Activated CD4-positive, alpha-beta T cell treated with anti-CD3 and anti-CD28 coated beads for 48 hours (primary cell): ENCODE results near the gene TJP2.
A peak's percentile ranks its signal among the peaks of the same experiment; 100 is the strongest.

Experiments used
- DNase-seq: peaks from one replicate; pipeline ENCODE4 v3.0.0-alpha.2; 2020

Gene TJP2

DNA sequence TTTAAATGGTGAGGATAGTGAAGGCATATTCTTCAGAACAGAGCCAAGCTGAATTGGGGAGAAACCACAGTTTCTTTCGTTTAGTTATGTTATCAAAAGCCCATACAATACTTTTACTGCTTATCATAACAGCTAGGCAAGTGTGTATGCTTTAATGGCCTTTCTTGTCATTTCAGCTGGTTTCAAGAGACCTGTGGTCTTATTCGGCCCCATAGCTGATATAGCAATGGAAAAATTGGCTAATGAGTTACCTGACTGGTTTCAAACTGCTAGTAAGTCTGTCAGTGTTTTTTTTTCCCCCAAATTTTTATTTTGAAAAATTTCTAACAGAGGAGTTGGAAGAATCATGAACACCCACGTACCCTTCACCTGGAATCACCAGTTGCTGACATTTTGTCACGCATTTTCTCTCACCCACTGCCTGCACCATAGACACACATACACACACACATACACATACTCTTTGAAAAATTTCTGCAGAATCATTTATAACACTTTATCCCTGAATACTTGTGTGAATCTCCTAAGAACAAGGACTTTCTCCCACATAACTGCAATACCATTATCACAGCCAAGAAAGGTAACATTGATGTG is 63.7 kb downstream of the TJP2 start:
- DNase-seq: no peak

DNA sequence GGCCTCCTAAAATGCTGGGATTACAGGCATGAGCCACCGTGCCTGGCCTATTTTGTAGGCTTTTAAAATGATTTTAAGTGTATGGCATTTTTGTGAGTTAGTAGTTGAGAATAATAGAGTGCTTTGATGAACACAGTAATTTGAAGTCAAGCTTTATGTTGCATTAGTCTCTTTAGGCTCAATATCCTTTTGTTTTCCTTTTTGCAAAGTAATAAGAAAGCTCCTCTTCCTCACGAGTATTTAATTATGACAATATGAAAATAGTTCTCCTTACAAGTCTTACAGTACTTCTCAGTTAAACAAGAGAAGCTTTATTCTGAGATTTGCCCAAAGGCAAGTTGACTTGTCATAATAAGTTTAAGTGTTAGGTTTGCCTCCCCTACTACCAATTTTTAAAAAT is 69.0 kb downstream of the TJP2 start:
- DNase-seq: no peak

DNA sequence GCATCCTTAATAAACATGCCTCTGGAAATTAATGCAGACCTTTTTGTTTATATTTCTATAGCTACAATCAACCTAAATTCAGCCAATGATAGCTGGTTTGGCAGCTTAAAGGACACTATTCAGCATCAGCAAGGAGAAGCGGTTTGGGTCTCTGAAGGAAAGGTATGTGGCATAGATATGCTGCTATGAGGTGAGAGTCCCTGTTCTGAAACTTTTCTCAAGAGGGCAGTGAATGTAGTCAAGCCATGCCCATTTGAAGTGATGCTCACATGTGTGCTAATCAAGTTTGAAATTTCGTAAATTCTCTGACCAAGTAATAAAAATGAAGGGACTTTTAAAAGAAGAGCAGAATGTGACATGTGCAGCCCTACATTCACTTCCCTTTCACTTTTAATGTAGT is 72.6 kb downstream of the TJP2 start:
- no peak for DNase-seq

DNA sequence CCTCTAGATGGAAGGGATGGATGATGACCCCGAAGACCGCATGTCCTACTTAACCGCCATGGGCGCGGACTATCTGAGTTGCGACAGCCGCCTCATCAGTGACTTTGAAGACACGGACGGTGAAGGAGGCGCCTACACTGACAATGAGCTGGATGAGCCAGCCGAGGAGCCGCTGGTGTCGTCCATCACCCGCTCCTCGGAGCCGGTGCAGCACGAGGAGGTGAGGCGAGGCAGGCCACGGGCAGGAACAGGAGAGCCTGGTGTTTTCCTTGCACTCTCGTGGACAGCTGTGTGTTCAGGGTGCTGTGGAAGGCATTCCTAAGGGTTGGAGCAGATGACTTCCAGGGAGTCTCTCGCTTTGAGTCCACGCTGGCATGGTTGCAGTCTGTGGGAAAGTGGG is 73.9 kb downstream of the TJP2 start:
- no peak for DNase-seq

DNA sequence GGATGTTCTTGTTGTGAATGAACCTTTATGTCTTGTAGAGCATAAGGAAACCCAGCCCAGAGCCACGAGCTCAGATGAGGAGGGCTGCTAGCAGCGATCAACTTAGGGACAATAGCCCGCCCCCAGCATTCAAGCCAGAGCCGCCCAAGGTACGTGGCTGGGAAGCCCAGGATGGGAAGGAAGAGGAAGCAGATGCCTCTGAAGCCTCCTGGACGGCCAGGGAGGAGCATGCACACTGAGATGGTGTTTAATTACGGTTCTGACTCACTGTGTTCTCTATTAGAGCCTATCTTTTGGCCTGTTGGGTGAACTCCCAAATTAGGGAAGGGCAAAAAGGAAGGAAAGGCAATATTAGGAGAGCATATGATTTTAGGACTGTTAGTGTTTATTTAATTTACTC is 75.3 kb downstream of the TJP2 start:
- no peak for DNase-seq

DNA sequence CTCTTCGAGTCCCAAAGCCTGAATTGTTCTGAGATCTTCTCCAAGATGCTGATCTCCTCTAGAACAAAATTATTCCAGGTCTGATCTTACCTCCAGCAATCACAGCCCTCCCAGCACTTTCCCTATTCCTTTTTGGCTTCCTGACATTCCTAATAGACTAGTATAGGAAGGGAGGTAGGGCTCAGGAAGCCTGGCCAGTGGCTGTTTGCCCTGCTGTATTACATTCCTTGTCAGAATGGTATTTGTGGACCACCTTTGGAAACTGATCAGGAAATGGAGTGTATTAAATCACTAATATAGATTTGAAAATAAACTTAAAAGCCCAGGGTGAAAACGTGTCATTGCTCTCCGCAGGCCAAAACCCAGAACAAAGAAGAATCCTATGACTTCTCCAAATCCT is 76.6 kb downstream of the TJP2 start:
- no peak for DNase-seq

DNA sequence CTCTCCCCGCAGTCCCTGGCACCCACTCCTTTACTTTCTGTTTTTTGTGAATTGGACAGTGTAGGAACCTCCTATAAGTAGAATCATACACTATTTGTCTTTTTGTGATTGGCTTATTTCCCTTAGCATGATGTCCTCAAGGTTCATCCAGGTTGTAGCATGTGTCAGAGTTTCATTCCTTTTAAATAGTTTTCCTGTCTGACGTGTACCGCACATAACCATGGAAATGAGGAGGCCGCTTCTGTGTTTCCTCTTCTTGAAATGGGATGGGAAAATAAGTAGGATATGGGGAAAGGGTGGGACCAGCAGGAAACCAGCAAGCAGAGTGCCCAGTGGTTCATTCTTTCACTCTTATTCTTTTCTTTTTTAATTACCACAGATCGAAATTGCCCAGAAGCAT is 78.4 kb downstream of the TJP2 start:
- DNase-seq: no peak

DNA sequence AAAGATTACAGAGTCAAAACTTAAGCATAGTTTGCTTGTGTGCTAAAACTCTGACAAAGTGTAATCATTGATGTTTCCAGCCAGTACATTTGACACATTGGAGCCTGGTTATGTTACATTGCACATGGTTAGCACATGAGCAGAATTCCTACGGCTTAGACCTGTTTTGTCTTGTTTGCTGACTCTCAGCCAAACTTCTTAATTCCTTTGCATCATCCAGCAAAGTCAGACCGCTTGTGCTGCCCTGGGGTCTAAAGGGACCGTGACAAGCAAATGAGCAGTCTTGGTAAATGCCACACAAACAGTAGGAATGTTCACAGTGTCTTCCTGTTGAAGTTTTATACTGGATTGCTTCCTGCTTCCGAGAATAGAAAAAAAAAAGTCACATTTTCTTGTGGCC is 79.0 kb downstream of the TJP2 start:
- DNase-seq: no peak

DNA sequence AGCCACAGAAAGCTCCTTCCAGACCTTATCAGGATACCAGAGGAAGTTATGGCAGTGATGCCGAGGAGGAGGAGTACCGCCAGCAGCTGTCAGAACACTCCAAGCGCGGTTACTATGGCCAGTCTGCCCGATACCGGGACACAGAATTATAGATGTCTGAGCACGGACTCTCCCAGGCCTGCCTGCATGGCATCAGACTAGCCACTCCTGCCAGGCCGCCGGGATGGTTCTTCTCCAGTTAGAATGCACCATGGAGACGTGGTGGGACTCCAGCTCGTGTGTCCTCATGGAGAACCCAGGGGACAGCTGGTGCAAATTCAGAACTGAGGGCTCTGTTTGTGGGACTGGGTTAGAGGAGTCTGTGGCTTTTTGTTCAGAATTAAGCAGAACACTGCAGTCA is 80.1 kb downstream of the TJP2 start:
- DNase-seq: no peak

DNA sequence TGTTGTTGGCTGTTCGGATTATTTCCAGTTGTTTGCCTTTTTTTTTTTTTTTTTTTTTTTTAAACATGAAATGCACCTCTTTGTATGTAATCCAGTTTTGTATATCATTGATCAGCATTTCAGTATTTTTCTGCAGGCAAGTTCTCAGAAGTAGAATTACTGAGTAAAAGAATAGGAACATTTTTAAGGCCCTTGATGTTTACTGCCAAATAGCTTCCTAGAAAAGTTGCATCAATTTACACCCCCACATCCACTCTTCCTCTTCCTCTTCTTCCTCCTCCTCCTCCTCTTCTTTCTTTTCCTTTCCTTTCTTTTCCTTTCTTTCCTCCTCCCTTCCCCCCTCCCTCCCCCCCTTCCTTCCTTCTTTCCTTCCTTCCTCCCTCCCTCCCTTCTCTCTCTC is 81.5 kb downstream of the TJP2 start:
- DNase-seq: no peak

DNA sequence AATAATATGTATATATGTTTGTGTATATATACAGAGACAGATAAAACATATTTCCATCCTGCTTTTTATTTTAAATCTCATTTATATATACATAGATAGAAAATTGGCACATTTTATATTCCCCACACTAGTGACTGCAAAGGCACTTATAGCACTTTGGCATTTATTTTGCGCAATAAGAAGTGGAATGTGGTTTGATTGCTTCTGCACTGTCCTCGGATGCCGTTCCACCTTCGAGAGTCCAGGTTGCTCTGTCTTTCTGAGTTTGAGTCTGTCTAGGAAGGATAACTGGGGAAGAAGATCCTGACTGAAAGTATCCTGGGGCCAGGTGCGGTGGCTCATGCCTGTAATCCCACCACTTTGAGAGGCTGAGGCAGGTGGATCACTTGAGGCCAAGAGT is 84.5 kb downstream of the TJP2 start:
- no peak for DNase-seq

DNA sequence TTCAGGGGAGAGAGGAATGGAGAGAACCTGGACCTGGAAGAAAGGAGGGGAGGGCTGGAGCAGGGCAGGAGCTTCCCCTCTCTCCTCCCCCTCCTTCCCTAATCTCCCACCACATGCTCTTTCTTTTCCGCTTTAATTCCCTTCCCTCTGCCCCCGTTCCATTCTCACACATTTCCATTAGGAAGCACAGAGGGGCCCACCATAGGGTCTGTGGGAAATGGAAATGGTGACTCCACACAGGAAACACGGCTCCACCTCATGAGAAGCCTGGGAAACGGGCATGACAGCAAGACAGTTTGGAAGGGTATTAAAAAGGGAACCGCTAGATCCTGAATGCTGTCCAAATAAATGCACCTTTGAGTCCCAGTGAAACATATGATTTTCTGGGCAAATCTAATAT is 86.1 kb downstream of the TJP2 start:
- DNase-seq: no peak

DNA sequence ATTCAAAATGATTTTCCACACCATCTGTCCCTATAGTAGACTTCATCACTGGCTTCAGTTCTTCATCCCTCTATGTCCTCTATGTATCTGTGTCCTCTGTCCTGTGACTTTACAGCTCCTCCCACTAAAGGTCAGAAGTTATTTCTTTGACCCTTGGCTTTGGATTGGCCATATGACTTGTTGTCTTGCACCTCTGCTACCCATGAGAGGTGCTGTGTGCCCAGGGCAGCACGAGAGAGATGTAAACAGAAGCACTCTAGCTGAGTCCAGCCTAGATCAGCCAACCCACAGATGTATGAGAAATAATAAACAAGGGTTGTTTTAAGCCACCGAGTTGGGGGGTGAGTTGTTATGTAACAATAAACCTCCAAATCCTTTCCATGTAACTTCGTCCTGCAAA is 87.6 kb downstream of the TJP2 start:
- DNase-seq: no peak

DNA sequence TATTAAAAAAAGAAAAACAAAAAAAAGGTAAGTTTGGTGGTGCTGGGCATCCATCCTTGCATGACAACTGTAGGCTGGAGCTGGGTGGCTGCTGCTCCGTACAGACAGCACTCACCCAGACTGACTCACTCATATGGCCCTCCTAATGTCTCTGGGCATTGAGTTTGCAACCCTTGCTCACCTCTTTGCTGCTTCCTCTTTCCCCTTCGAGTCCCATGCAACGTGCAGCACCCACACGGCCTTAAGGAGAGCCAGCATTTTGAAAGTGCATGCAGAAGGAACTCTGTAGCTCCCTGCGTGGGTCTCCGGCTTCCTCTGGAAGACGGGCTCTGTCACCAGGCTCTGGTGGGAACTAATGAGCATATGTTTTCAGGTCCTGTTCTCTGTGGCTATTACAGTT is 90.4 kb downstream of the TJP2 start:
- DNase-seq: no peak

DNA sequence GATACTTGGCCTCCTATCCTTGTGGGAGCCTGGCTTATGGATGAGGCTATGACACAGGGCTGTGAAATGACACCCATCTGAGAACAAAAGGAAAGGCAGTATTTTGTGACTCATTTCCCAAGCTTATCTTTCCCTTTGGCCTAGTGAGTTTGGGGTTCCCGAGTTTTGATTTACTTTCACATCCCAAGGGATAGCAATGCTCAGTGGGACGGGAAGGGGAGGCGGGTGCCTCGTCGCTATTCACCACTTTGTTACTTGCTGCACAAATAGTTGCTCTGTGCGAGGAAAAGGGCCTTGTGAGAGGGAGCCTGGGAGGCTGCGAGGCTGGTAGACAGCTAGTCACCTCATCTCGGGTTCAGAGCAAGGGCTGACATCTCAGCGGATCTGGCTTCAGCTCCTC is 91.8 kb downstream of the TJP2 start:
- DNase-seq: no peak

DNA sequence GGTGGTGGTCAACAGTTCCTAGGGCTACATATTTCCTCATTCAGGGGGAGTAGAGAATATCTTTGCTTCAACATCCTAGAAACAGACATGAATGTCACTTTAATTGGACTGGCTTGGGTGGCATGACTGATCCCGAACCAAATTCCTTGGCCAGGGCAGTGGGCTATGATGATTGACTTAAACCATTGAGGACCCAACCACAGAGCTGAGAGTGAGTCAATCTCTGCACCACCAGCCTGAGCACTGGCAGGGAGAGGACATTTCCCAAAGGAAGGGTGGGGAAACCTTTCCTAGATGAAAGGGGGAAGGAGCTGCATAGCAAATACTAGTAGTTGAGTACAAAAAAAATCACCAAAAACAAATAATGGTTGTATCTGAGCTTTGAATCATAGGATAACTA is 98.1 kb downstream of the TJP2 start:
- no peak for DNase-seq

DNA sequence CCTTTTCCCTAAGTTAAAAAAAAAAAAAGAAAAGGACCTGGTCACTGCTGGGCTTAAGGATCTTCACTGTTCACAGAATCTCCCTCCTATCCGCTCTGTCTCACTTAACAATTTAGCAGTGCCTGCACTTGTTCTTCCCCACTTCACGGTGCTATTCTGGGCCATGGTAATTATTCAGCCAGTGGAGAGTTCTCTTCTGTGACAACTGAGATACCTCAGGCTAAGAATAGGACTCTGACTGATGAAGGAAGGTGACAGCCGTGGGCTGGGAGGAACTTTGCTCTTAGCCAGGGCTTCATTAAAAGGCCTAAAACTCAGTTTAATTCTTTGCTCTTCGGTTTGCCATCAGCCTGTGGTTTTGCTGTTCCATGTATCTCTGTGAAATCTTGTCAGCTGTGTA is 99.1 kb downstream of the TJP2 start:
- no peak for DNase-seq

DNA sequence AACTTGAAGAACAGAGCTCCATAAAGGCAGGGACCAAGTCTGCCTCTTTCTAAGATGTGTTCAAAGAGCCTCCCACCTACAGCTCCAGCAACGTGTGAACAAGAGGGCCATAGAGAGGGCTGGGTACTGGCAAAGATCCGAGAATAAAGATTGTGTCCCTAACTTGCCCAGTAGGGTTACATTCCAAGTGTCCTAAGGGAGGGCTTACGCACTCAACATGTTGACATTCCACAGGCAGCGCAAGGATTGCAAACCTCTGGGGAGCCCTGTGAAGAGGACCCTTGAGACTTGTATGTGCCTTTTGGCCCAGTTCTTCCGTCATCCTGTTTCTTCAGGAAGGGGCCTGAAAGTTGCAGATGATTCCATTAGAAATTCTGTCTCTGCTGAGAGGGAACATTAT is 102.7 kb downstream of the TJP2 start:
- no peak for DNase-seq

DNA sequence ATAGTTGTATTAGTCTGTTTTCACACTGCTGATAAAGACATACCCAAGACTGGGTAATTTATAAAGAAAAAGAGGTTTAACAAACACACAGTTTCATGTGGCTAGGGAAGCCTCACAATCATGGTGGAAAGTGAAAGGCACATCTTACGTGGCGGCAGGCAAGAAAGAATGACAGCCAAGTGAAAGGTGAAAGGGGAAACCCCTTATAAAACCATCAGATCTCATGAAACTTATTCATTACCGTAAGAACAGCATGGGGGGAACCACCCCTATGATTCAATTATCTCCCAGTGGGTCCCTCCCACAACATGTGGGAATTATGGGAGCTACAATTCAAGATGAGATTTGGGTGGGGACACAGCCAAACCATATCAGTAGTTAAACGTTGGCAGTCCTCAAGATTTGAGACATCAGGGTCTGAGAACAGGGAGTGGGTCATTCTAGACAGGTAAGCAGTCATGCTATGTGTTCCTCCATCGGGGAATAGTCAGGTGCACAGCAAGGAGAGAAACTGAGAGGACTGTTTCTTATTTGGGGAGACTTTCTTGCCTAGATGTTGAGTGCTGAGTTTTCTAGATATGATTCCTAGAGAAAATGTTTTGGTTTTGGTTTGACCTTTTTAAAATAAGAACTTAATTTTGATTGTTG is 105.1 kb downstream of the TJP2 start:
- DNase-seq: peak; percentile 49

DNA sequence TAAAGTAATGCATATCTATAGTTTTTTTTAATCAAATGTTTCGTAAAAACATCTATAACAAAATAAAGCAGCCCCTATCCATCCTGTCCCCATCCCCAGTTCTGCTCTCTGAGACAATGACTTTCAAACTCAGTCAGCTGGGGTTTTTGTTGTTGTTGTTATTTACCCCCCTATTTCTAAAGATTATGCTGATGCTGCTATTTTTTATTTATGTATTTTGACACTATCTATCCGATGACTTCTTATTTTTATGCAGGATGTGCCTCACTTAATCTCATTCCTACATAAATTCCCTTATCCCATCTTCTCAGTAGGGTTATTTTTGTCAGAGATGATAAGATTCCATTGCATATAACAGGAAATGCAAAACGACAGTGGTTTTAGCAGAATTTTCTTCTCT is 105.7 kb downstream of the TJP2 start:
- DNase-seq: no peak

DNA sequence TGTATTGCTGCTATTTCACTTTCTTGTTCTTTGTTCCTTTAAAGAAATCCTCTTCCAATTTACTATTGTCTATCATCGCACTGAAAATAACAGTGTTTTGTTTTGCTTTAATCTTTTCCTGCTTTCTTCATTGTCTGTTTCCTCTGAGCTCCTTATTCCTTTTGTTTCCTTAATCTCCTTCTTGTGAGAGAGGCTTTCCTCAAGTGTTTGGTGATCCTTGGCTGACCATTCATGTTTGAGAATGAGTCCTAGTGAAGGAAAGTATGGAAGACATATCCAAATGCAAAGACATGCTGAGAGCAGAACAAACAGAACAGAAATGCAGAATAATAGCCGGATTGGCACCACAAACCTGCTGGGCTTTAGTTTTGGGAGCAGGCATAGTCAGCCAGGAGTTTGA is 108.9 kb downstream of the TJP2 start:
- DNase-seq: no peak

DNA sequence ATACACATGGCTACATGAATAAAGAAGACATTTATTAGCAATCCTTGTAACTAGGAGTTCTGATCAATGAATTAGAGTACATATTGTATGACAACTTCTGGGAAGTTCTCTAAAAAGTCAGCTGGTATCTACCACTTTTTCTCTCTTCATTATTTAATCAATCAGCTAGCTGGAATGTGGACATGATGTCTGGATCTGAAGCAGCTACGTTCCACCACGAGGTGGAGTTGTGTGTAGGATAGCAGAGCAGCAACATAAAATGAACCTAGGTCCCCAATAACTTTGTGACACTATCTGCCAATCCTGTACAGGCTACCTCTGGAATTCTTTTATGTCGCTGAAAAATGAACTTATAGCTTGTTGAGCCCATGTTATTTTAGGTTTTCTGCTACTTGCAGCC is 118.0 kb downstream of the TJP2 start:
- DNase-seq: no peak

DNA sequence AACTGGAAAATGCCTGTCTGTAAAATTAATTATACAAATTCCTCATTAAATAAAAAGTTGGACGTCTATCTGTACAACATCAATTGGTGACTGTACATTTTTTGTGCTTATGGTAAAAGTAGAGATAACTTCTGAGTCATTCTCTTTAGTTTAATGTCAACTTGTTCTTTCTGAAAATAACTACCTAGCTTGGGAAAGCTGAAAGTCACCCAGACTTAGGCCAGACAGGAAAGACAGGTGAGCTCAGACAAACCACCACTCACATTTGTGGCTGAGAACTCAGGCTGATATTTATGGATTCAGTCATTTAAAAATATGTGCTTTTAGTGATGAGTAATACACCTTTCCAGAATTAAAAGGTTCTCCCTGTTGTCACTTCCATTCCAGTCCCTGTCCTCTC is 119.1 kb downstream of the TJP2 start:
- DNase-seq: no peak

DNA sequence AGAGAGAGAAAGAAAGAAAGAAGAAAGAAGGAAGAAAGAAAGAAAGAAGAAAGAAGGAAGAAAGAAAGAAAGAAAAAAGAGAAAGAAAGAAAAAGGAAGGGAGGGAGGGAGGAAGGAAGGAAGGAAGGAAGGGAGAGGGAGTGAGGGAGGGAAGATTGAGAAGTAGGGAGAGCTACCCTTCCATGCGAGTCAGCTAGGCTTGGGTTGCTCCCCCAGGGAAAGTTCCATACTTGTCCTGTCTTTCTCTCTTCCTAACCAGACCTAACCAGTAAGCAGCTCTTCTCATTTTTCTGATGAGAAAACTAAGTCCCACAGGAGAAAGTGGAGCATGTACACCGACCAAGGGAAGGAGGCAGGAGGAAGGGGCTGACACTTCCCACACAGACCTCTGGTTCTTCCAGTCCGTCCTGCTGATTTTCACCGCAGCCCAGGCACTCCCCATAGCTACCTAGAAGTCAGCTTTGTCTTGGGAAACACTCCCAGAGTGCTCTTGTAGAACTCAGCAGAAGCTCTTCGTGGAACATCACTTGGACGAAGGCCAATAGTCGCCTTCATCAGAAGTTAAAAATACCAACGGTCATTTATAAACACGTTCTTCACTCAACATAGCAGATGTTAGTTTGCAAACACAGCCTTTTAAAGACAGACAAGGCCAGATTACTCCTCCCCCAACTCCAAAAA is 121.9 kb downstream of the TJP2 start:
- no peak for DNase-seq
